K562 (cell line): Measurements from ENCODE around the gene TMEM120A. TPM values are rescaled to one million over a fixed set of nuclear protein-coding genes. Genes with fewer than 3 reads are reported as not detected.

Source experiments
- ARID2 ChIP-seq: fragments of 450-650 bp; IDR thresholded peaks from 2 replicates; pipeline ENCODE4 v1.6.1; 2017; ENCODE audit warnings: antibody characterized with exemption, mild to moderate bottlenecking
- ASH1L ChIP-seq: fragments of 450-650 bp; IDR thresholded peaks from 2 replicates; pipeline ENCODE4 v1.6.1; 2018; ENCODE audit warnings: borderline replicate concordance, mild to moderate bottlenecking, low read depth; ENCODE audit not compliant: partially characterized antibody
- BACH1 ChIP-seq: fragments of 200-800 bp; sonication (Bioruptor generic); IDR thresholded peaks from 2 replicates; pipeline ENCODE4 v1.6.1; 2016; ENCODE audit warnings: missing genetic modification characterization, missing compliant biosample characterization
- CBFA2T2 ChIP-seq: fragments of 450-650 bp; conservative IDR thresholded peaks from 2 replicates; pipeline ENCODE4 v1.6.1; 2017; ENCODE audit warnings: mild to moderate bottlenecking
- ETV6 ChIP-seq, 3 experiments: fragments of 150-350 bp in 1 of 3; sonication (generic) in 1 of 3; formaldehyde crosslinking in 1 of 3; IDR thresholded peaks; 2 replicates each; pipeline versions ENCODE4 v1.6.1 to v1.8.0; 2014 to 2022; ENCODE audit warnings: borderline replicate concordance in 2 of 3, low read depth in 2 of 3, antibody characterized with exemption in 1 of 3, low read length in 1 of 3, mild to moderate bottlenecking in 1 of 3, missing genetic modification reagents in 1 of 3
- GTF3C2 ChIP-seq: IDR thresholded peaks from 3 replicates; pipeline ENCODE4 v1.6.1; 2011; ENCODE audit warnings: borderline replicate concordance, mild to moderate bottlenecking, moderate library complexity; ENCODE audit not compliant: insufficient read length; ENCODE audit errors: extremely low read depth
- ZBTB33 ChIP-seq: sonication (generic); formaldehyde crosslinking; IDR thresholded peaks from 2 replicates; pipeline ENCODE4 v1.8.1; 2023; ENCODE audit warnings: mild to moderate bottlenecking, missing genetic modification reagents
- ZFP91 ChIP-seq: sonication (generic); formaldehyde crosslinking; IDR thresholded peaks from 2 replicates; pipeline ENCODE4 v1.8.0; 2022; ENCODE audit warnings: mild to moderate bottlenecking, missing genetic modification reagents
- ZFPM2 ChIP-seq: fragments of 250-450 bp; sonication (Bioruptor Pico); IDR thresholded peaks from 2 replicates; pipeline ENCODE4 v1.5.1; 2022; ENCODE audit warnings: mild to moderate bottlenecking
- ZNF134 ChIP-seq: fragments of 250-450 bp; sonication (Bioruptor Pico); conservative IDR thresholded peaks from 2 replicates; pipeline ENCODE4 v1.4.0; 2020
- polyA plus RNA-seq, 8 experiments: library from polyadenylated mRNA; depleted of rRNA in 4 of 8; stranded (reverse) in 5 of 8; unstranded in 3 of 8; fragments of >200 nt; fragmentation: Nextera tagmentation in 2 of 8; fragmentation: Illumina TruSeq in 1 of 8; extraction: Ambion mirVana in 2 of 8; extraction: Trizol in 1 of 8; gene quantifications; 2 replicates each; pipeline versions ENCODE4 v1.2.1 to v1.2.3, GENCODE V29; 2011 to 2014; ENCODE audit warnings: inconsistent platforms in 1 of 8, missing spikeins in 1 of 8
- total RNA-seq, 7 experiments: library from RNA; depleted of rRNA in 6 of 7; stranded (reverse); fragments of >200 nt in 6 of 7; fragmentation: Illumina TruSeq in 2 of 7; extraction: Trizol in 2 of 7; gene quantifications; 2 replicates each; pipeline versions ENCODE4 v1.2.1 to v1.2.3, GENCODE V29; 2011 to 2021; ENCODE audit warnings: low replicate concordance in 1 of 7

TMEM120A gene
- total and polyA plus RNA-seq, 9 of the 15 experiments (the other 6 are each of a cell fraction or from before 2014, with no cell fraction given): 2.3 to 90.2 (median 22.9) TPM

- no peak for TF ChIP-seq GTF3C2
- TF ChIP-seq ZFPM2 (CRISPR knock-in tag): no peak
- no peak for TF ChIP-seq BACH1 (tag)
- TF ChIP-seq ZNF134: no peak
- no peak for TF ChIP-seq ETV6 (IDR thresholded peaks at IDR 0.05; ENCODE audit: borderline replicate concordance in 1 of 2, low read depth in 2 of 2, low read length in 1 of 2)
- TF ChIP-seq ETV6 (CRISPR knock-in tag; IDR thresholded peaks at IDR 0.05; ENCODE audit: borderline replicate concordance): no peak
- TF ChIP-seq ASH1L: no peak
- no peak for TF ChIP-seq ZFP91
- no peak for TF ChIP-seq ARID2
- TF ChIP-seq ZBTB33 (CRISPR knock-in tag): no peak
- TF ChIP-seq CBFA2T2: no peak
These were observed 16.7 kb downstream of the TMEM120A start (continued) for GRCh38 chr7:75977743-75978142.
